Neural progenitor cell (in vitro differentiated cells): Measurements from ENCODE around the gene TATDN2.

Source experiments
- EZH2phosphoT487 ChIP-seq: fragments of 200-600 bp; sonication (generic); IDR thresholded peaks from 2 replicates; pipeline ENCODE4 v1.6.1; 2017; ENCODE audit warnings: antibody characterized with exemption
- TF ChIP-seq, protein P1 (sequence below): fragments of 200-600 bp; sonication (generic); IDR thresholded peaks from 2 replicates; pipeline ENCODE4 v1.5.1; 2017; ENCODE audit warnings: antibody characterized with exemption, mild to moderate bottlenecking

DNA sequence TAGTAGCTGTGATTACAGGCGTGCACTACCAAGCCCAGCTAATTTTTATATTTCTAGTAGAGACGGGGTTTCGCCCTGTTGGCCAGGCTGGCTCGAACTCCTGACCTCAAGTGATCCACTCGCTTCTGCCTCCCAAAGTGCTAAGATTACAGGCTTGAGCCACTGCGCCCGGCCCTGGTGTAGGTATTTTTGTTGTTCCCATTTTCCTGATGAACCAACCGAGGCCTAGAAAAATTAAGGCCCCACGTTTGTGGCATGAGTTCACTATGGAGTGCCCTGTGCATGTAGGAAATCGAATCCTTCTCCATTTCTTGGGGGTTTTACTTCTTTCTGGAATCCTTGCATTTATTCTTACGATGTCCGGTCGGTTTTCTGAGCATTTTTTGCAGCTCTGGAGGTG lies 14.3 kb upstream of the TATDN2 start:
- TF ChIP-seq, protein P1, sequence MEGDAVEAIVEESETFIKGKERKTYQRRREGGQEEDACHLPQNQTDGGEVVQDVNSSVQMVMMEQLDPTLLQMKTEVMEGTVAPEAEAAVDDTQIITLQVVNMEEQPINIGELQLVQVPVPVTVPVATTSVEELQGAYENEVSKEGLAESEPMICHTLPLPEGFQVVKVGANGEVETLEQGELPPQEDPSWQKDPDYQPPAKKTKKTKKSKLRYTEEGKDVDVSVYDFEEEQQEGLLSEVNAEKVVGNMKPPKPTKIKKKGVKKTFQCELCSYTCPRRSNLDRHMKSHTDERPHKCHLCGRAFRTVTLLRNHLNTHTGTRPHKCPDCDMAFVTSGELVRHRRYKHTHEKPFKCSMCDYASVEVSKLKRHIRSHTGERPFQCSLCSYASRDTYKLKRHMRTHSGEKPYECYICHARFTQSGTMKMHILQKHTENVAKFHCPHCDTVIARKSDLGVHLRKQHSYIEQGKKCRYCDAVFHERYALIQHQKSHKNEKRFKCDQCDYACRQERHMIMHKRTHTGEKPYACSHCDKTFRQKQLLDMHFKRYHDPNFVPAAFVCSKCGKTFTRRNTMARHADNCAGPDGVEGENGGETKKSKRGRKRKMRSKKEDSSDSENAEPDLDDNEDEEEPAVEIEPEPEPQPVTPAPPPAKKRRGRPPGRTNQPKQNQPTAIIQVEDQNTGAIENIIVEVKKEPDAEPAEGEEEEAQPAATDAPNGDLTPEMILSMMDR = no peak
- TF ChIP-seq EZH2phosphoT487 = no peak
